COLO668 (cell line): ENCODE data around the gene RXFP4.
"Not testable (repeated sequence)": the region's sequence is repeated elsewhere in the genome, so short reads cannot be mapped to it uniquely, and the experiment has no call there.

ENCODE experiments used
- DNase-seq: peaks from one replicate; lab custom pipeline; 2025; ENCODE audit not compliant: unreplicated experiment; lab: John Stamatoyannopoulos, UW

The RXFP4 gene

DNA sequence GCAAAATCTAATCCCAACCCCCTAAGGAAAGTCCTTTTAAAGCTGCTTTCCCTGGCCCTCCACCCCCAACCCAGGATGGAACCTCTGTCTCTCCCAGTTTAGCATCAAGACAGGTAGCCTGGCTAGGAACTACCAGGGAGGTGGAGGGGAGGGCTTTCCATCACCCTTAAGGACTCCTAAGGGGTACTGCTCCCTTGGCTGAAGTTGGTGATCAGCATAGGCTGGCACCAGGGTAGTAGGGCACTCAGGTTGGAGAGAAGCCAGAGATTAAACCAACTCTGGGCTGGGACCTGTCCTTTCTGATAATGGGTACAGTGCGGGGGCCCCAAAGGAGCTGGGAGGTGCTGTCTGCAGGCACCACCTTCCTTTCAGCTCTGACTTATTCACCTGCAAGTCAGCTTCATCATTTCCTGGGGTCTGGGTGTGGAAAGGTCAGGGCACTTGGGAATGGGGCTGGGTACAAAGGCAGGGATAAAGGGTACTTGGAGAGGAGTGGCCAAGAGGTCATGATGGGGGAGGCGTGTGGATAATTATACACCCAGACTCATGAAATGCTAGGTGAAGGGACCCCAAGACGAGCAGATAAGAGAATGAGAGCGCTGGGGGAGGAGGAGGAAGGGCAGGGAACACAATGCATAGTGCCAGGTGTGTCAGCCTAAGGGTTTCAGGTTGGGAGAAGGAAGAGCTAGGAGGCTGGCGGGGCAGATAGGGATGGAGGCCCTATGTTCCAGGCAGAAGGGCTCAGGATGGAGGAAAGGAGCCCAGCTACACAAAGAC is 35.7 kb downstream of the RXFP4 start:
- peak; percentile 28 for DNase-seq

DNA sequence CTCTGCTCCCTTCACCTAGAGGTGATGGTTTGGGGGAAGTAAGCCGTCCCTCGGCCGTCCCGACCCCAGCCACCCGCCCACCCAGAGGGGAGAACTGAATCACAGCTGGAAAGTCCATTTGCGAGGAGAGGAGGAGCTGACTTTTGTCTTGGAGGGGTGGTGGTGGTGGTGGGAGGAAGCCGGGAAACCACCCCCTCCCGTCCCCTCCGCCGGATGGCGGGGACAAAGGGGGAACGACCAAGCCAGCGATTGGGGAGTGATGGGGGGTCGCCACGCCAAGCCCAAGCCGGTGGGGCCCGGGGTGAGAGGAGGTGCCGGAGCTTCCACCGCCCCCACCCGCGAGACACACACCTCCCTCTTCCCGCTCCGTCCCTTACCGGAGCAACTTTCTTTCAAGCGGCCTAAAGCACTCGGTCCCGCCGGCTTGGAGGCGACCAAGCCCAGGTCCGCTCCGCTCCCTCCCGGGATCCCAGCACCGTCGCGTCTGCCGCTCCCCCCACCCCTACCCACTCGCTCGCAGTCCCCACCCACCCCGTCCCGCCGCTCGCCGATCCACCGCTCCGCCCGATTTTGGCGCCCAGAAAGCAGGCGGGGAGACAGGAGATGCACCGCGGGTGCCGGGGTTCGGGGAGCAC is 36.4 kb downstream of the RXFP4 start:
- DNase-seq, result peak; percentile 55

DNA sequence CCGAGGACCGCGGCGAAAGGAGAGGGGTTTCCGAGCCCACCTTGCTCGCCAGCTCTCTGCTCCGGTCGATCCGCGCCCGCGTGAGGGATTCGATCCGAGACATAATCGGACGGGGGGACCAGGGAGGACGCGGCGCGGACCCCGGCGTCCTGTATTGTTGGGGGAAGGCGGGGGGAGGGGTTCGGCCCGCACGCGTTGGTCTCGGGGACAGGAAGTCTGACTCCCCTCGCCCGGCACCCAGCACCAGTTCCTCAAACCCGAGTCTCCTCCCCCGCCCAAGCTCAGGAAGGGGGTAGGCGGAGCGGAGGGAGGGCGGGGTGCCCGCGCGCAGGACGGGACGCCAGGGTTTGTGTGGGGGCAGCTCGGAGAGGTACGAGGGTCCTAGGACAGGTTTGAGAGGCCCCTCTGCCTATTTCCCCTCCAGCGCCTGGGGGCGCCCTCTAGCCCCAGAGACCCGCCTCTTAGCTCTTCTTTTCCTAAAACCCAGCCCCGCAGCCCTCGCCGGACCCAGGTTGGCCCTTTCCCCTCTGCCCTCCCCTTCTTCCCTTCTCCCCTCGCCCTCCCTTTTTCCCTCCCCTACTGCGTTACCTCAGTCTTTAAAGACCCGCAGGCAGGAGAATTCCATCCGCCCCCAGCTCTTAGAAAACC is 37.0 kb downstream of the RXFP4 start, which contains the start of gene ARHGEF2:
TSS of gene ARHGEF2 (minus strand) at position 223 of the 648 bp plus-strand sequence. CDS start at position 103, 120 bp downstream.
- peak; percentile 74 for DNase-seq

DNA sequence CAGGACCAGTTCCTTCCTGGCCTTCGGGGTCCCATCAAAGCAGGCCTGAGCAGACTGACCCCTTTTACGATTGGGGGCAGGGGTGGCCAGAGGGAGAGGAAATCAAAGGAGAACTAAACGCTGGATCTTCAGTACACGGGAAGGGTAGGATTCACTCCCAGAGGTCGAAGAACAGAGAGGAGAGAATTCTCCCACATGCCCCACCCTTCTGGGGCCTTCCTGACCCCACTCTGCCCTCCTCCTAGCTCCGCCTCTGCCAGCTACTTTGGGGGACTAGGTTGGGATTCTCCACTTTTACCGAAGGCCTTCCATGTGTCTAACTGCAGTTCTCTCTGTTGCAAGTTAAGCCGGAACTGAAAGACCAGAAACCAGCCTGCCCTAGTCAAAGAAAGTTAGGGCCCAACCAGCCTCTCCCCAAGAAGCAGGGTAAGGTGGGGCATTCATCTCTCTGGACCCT is 37.6 kb downstream of the RXFP4 start:
- no peak for DNase-seq

DNA sequence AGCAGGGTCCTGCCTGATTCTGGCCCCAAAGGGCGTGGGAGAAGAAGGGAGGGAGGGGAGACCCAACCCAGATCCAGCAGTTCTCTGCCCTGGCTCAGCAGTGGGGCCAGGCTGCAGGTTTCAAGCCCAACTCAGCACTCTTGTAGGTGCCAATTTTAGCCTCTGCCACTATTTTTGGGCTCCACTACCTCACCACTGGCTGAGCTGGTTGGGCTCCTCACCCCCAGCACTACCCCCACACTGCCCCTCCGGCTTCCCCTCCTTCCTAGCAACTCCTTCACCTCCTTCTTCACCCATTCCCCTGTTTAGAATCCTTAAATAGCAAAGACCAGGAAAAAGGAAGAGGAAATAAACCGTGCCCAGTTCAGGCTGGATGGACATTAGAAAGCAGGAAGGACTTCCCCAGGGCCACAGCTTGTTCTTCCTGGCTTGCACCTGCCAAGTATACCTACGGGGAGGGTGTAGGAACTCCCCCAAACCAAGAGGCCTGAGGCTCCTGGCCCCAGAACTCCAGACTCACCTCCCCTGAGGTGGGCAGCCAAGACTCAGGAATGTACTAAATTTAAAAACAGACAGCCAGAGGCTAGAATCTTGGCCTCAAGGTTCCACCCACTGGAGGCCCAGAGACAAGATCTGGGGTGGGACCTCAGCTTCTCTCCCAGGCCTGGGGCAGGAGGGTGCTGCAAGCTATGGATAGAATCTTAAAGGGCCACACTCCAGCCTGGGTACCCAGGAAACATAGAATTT is 38.3 kb downstream of the RXFP4 start:
- DNase-seq, result no peak

DNA sequence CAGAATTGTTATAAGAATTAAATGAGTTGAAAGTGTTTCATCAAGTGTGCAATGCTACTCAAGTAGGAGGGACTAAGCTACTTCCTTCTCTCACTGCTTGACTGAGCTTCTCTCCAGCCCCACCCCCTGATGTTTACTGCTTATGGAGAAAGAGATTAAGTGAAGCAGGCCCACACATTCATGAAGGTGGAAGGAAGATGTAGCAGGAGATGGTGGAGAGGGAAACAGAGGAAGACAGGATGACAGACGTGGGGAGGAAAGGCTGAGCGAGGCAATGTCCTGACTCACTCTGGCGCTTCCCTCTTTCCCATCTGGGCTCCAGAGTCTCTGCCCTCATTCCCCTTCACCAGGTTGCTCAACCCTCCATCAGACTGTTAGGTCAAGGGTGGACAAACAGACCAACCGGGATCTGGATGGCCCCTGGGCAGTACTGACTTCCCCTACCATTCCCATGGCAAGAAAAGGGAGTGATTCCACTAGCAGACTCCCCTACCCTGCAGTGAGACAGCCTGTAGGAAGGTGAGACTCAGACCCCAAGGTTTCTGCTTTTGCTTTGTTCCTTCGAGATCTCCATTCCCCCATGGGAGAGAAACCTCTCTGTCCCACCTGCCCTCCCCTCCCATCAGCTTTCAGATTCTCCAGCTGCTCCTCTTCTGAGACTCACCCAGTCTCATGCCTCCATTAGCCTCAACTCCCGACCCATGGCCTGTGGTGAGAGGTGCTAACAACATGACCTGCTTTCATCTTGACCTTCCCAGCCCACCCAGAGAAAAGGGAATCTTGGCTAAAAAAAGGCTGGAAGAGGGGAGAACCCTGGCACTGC is 40.0 kb downstream of the RXFP4 start:
- no peak for DNase-seq

DNA sequence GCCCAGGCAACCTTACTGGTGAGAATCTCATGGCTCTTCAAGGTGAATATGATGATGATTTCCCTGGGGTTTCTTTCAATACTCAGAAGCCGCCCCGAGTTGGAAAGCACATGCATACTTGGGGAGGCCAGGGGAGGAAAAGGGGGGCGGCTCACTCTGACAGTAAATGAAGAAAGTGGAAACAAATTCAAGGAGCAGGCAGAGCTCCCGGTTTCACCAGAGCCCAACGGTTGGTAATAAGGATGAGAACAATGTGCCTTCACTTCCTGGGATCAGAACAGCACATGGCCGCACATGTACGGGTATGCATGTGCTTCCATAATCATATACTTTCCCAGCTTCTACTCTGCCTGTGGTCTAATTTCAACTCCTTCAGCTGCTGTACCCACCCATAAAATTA is 40.7 kb downstream of the RXFP4 start:
- no peak for DNase-seq

DNA sequence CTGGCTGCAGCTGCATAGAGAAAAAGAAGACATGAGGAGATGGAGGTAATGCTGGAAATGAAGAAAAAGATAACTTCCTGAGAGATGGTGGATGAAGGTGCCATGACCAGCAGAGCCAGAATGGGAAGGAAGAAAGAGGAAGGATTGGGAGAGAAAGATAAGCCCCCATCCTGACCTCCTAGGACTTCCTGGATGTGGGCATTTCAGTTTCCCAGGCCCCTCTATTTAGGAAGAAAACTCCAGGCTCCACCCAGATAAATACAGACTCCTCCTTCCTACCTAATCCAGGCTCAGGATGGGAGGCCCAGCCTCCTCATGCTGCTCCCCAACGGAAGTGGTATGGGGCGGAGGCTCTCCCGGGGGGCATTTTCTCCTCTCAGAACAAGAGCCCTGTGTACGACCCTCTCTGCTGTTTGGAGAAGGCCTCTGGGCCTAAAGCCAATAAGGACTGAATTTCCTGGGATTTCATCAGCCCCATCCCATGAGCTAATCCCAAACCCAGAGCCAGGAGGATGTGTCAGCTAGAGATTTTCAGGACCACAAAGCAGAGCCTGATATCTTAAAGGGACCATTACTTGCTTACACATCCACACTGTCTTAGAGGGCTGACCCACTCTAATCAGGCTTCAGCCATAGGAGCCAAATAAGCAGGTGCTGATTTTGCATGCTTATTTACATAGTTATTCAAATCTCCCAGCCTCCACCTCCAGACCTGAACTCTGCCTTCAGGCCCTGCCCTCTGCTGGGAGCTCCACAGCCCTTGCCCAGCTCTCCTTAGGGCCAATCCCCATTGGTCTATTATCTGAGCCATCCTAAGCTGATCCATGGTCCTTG is 42.0 kb downstream of the RXFP4 start:
- DNase-seq, result peak; percentile 49

DNA sequence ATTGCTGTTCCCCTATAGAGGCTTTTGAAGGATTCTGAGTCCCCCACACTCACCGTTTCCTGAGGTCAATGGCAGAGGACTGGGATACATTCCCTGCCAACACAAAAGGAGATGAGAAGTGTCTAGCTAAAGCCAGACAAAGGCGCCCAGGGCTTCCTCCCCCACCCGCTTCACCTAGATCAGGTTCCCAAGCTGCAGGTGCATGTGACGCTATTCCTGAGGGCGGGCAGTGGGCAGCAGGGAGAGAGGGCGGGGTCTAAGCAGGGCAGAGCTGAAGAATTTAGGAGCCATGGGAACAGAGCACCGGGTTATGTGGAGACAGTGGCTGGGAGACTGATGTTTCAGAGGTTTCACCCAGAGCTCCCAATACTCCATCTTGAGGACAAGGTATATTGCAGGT is 42.9 kb downstream of the RXFP4 start:
- peak; percentile 93 for DNase-seq

DNA sequence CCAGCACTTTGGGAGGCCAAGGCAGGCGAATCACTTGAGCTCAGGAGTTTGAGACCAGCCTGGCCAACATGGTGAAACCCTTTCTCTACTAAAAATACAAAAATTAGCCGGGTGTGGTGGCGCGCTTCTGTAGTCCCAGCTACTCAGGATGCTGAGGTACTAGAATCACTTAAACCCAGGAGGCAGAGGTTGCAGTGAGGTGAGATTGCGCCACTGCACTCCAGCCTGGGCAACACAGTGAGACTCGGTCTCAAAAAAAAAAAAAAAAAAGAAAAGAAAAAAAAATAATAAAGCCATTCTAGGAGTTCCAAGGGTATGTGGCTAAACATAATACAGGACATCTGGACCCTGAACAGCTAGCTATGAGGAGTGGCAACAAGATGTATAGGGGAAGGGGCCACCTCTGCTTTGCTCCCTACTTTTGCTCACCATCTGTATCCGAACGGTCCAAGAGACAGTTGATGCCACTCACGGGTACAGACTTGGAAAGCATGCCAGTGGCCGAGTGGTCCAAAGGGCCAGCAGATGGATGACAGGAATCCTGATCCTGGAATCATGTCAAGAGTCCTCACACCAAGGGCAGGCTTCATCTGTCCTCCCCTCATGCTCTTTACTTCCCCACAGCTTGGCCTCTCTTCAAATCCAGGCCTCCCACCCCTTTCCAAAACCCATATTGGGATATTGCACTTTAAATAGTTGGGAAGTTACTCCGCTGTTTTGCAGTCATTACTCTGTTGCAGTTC is 43.6 kb downstream of the RXFP4 start:
- DNase-seq, result not testable (repeated sequence)

DNA sequence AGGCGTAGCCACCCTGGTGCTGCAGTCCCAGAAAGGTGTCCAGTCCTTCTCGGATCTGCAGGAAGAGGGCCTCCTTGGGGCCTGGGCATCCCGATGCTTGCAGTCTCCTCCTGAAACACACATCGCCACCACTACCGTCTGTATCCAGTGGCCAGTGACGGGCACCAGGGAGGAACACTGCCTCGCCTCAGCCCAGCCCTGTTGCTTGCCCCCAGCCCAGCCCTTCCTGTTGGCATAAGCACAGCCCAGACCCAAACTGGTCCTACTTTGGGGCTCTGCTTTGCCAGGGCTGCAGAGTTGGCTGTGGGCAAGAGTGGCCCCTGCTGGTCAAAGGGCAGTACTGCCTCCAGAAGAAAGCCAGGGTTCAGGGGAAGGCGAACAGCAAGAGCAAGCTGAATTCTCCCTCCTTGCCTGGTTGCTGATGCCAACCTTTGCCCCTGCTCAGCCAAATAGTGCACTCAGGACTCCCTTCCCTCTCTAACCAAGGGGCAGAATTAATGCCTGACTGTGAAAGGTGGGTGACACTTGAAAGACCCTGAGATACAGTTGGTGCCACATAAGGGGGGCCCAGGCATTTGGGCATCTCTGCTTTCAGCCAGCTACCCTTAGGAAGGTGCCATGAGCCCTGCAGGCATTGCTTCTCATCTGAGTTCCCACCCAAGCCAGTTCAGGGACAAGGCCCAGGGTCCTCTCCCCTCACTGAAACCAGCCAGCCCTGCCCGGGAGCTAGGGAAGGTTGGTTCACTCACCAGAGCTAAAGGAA is 48.0 kb downstream of the RXFP4 start:
- peak; percentile 69 for DNase-seq

DNA sequence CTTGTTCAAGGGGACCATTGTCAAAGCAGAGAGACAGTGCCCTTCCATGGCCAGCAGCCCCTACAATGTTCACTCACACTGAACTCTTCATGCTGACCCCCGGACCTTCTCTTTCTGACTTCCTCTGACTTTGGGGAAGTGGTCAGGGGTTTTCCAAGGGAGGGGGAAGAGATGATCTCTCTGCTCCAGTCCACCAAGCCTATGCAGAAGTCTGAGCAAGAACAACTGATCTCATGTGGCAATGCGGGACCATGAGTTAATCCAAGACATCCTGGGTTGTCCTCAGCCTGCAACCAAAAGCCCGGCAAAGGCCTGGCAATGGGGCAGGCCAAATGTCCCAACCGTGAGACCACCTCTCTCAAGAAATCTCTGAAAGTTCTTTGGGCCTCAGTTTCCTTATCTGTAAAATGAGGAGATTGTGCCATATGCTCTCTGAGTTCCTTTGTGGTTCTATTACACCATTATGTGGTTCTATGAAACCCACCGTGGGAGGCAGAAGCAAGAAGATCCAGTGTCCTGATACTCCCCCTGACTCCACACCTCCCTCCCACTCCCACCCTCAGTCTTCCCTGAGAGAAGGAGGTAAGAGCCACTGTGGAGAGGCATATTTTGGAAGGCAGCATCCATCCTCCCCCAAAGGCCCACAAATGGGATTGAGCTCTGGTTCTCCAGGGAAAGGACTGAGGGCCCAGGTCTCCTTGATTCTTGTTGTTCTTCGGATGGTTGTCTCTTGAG is 48.7 kb downstream of the RXFP4 start:
- no peak for DNase-seq
